ELR (cell line): ENCODE measurements around the gene FAF1.

Experiments used
- DNase-seq: peaks from one replicate; pipeline ENCODE4 v3.0.0-alpha.2; 2015; ENCODE audit warnings: low read depth

FAF1 gene

GRCh38 chr1:50488876-50489275, 471.2 kb downstream of the FAF1 start:
- no peak for DNase-seq

- DNase-seq, result no peak
Measured at GRCh38 chr1:50488356-50488755, 471.7 kb downstream of the FAF1 start.

- DNase-seq, result no peak
Measured at GRCh38 chr1:50487725-50488124, 472.3 kb downstream of the FAF1 start.

GRCh38 chr1:50481142-50481736, 478.8 kb downstream of the FAF1 start:
- no peak for DNase-seq

GRCh38 chr1:50476800-50477199, 483.3 kb downstream of the FAF1 start:
- no peak for DNase-seq

DNA sequence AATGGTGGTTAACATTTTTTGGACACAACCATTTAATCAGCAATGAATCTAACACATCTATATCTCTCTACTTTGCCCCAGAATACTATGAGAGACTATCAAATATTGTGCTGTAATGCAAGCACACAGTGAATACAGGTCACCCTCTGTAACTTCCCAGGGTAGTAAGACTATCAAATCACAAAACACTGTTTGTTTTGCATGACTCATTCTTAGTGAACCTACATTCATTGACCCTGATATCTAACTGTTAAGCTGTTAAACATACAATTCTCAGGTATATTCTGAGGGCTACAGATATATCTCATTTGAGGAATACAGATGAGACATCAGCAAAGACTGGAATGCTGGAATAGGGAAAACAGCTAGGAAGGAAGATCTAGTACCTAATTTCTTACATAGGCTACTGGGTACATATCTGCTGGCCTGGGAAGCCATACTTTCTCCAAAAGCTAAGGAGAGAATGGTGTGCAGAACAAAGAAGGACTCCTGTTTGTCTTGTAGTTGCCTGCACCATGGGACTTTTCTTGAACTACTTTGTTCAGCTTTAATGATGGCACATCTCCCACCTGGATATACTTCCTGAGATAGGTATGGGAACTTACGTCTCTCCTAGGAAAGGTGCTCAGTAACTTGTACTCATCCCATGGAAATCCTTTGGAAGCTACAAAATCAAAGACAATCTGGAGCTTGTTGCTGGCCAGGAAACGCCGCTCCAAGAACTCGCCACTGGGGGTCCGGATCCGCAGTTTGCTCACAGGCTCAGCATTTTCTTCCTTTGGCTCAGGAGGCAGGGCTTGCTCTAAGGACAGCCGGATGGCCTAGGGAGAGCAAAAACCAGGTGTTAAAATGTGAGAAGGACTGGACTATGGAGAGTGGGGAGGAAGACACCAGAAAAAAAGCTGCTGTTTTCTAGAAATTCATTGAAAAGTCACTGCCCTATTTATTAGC, 484.9 kb downstream of the FAF1 start:
- peak; percentile 28 for DNase-seq

DNA sequence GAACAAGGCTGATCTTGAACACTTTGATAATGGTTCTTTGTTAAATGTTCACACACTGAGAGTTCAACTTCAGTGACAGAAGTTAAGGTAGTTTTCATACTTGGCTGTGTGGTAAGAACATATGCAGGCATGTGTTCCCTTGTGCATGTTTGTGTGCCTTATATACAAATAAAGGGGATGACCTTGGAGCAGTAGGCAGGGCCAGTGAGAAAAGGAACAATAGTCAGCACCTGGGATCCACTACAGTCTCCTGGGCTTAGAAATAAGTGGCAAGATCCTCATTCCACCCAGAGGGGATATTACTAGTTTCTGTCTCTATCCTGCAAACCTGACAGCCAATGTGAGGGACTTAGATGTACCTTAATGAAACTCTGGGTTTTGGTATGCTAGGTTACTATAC, 486.6 kb downstream of the FAF1 start:
- no peak for DNase-seq

- no peak for DNase-seq
Measured at GRCh38 chr1:50471967-50472366, 488.1 kb downstream of the FAF1 start.

GRCh38 chr1:50462964-50463363, 497.1 kb downstream of the FAF1 start:
- no peak for DNase-seq

DNA sequence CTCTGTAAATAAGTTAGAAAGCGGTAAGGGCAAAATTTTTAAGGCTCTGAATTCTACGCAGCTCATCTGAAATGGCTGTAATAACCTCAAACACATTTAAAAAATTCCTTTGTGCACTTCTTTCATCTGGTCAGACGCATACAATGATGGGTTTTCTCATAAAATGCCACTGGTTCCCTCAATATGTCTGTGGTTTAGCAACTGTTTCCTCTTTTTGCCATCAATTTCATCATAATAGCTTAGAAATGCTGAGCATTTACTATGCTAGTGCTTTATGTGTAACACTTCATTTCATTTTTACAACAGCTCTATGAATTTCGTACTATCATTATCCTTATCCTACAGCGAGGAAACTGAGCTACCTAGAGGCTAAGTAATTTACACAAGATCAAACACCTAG, 501.6 kb downstream of the FAF1 start:
- no peak for DNase-seq

GRCh38 chr1:50454911-50455310, 505.2 kb downstream of the FAF1 start:
- DNase-seq, result no peak

DNA sequence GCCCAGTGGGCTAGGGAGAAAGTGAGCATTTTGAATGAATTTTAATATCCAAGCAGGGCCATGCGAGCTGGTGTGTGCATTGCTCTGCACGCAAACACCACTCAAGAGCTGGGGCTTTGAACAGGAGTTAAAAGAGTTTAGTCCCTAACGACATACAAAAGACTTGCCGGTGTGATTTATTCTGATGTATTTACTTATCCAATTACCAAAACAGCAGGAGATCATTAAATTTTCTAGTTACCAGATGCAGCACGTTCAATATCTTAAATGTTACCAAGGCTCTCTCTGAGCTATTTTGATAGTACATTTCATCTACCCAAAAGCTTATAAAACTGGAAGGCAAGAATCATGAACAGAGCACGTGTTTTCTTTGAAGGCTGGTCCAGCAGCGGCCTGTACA, 506.8 kb downstream of the FAF1 start:
- DNase-seq, result no peak

- DNase-seq, result no peak
Measured at GRCh38 chr1:50452700-50453099, 507.4 kb downstream of the FAF1 start.

DNA sequence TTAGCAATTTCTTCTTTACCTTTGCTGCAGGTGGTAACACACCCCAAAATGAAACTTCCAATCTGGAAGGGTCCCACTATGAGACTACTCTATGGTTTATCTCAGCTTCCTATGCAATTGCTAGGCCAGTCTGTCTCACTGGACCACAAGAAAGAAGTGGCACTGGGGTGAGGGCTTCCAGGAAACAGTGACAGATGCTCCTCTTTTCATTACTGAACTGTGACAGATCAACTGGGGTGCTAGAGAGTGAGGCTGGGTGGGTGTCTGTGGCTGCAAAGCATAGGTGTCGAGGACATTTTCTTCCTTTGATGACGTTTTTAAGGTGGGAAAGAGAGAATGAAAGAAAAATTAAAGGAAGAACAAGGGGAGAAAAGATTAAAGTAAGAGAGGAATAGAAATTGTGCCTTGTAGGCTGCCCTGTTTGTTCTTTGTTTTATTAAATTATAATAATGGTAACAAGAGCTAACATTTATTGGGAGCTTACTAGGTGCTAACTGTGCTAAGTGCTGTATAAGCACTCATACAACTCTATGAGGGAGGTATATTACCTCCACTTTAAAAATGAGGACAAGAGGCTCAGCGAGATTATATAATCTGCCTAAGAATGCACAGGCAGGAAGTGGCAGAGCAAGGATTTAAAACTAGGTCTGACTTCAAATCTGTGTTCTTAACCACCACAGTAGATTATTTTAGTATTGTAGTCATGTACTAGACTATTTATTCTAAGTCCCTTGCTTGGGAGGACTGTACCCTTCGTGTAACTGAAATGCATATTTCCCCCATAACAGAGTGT, 509.0 kb downstream of the FAF1 start:
- no peak for DNase-seq

GRCh38 chr1:50447961-50448360, 512.1 kb downstream of the FAF1 start:
- peak; percentile 18 for DNase-seq

GRCh38 chr1:50441183-50441582, 518.9 kb downstream of the FAF1 start:
- no peak for DNase-seq

GRCh38 chr1:50438945-50439344, 521.1 kb downstream of the FAF1 start:
- DNase-seq, result peak; percentile 47

DNA sequence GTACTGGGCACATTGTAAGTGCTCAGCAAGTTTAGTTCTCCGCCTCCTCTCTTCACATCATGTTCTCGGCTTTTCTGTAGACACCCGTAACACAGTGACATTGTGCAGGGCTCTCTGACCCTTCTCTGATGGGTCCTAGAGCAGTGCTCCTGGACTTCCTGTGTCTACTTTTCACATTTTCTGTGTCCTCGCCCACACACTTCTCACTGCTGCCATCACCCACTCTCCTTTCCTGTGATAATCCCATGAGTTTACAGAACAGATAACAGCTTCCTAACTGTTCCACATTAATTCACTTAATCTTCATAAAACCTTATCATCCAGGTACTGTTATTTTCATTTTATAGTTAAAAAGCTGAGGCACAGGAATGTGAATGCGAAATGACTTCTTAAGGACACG, 523.6 kb downstream of the FAF1 start:
- DNase-seq, result no peak

GRCh38 chr1:50430010-50430405, 530.1 kb downstream of the FAF1 start:
- DNase-seq, result no peak

GRCh38 chr1:50427818-50428779, 532.0 kb downstream of the FAF1 start:
- DNase-seq, result no peak

GRCh38 chr1:50427086-50427817, 532.8 kb downstream of the FAF1 start:
- DNase-seq, result no peak
